D721Med (cell line): ENCODE measurements around the gene NR4A2.

ENCODE experiments used
- DNase-seq: peaks from one replicate; pipeline ENCODE4 v3.0.0; 2011; ENCODE audit warnings: low spot score; ENCODE audit not compliant: insufficient read length
- FAIRE-seq: peaks from 2 replicates; lab custom pipeline; 2011; peaks lifted over from hg19 to GRCh38; lab: Jason Lieb, UNC
- TF ChIP-seq, protein P1 (sequence below): IDR thresholded peaks from 2 replicates; pipeline ENCODE4 v1.5.1; 2012; ENCODE audit warnings: mild to moderate bottlenecking, control low read depth; ENCODE audit not compliant: insufficient read depth; ENCODE audit errors: missing control alignments

Gene NR4A2

DNA sequence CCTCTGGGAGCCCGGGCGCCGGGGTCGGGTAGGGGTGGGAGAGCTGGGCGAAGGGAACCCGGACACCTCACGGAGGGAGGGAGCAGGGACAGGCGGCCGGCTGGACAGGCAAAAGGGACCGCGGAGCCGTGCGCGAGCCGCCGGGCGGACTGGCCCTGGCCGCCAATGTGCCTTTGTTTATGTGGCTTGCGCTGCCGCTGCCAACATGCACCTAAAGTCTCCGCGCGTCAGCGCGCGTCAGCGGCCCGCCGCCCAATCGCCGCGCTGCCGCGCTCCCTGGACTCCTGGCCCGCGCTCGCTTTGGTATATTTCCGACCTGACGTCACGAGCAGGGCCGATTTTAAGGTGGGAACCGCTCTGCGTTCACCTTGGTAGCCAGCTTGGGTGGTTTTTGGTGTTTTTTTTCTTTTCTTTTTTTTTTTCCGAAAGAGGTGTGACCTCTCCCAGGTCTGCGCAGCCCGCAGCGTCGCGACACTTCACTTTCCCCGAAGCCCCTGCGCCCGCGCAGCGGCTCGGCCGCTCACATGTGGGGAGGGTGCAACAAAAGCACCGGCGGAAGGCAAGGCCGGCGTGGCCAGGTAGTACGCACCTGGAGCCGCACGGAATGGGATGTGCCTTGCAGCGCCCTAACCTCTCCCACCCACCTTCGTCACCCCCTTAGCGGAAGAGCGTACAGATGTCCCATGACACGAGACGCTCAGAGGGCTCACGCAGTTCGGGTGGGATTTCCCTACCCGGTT lies at the start of gene NR4A2:
Gene NR4A2 (minus strand): TSS at position 188 of the 740 bp plus-strand sequence. CDS start 2,535 bp downstream, outside the sequence.
- FAIRE-seq (no peak), DNase-seq (no peak)
- TF ChIP-seq, protein P1, sequence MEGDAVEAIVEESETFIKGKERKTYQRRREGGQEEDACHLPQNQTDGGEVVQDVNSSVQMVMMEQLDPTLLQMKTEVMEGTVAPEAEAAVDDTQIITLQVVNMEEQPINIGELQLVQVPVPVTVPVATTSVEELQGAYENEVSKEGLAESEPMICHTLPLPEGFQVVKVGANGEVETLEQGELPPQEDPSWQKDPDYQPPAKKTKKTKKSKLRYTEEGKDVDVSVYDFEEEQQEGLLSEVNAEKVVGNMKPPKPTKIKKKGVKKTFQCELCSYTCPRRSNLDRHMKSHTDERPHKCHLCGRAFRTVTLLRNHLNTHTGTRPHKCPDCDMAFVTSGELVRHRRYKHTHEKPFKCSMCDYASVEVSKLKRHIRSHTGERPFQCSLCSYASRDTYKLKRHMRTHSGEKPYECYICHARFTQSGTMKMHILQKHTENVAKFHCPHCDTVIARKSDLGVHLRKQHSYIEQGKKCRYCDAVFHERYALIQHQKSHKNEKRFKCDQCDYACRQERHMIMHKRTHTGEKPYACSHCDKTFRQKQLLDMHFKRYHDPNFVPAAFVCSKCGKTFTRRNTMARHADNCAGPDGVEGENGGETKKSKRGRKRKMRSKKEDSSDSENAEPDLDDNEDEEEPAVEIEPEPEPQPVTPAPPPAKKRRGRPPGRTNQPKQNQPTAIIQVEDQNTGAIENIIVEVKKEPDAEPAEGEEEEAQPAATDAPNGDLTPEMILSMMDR = no peak

DNA sequence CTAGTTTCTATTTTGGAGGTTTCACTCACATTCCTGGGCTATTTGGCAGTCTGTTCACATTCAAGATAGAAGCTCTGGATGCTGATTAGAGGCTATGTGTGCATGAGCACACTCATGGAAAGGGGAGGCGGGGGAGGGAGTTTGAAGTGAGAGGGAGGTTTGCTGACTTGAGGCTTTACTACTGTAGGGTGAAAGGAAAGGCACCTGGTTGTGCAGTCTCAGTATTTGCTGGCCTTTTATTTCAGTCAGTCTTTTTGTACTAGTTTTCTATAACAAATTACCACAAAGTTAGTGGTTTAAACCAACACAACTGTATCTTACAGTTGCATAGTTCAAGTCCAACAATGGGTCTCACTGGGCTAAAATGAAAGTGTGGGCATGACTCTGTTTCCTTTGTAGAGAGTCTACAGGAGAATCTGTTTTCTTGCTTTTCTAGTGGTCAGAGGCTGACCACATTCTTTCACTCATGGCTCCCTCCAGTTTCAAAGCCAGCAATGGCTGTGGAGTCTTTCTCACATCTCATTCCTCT lies 47.7 kb upstream of the NR4A2 start:
- FAIRE-seq (no peak), DNase-seq (no peak)
- TF ChIP-seq, protein P1 = no peak

DNA sequence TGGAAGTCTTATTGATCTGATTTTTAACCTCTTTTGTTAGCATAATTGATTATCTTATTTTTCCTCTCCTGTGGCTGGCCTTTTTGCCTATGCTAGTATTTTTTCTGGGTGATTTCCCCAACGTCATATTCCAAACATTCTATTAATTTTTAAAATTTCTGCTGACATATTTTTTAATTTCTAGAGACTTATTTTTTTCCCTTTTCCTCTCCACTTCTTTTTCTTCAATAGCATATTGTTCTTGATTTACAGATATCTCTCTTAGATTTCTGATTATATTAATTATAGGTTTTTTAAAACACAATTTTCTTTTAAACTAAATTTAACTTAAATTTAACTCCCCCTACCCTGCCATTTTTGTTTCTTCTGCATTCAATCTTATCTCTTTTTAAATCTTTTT lies 47.2 kb upstream of the NR4A2 start:
- DNase-seq = no peak
- no peak for FAIRE-seq
- TF ChIP-seq, protein P1 = no peak

DNA sequence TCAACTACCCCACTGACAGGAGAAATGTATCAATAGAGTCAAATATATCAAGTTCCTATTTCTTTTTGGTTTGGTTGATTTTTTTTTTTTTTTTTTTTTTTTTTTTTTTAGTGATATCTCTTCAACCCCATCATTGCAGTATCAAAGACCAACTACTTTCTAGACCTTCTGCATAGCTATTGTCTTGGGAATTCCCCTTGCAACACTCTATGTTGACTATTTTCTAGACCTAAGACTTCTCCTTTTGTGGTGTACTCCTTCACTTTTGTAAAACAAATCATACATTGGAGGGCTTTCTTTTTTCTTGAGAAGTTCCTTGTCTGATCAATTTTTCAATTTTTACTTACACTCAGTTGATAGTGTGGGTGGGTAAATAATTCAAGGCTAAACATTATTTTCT lies 46.5 kb upstream of the NR4A2 start:
- no peak for FAIRE-seq
- TF ChIP-seq, protein P1 = no peak
- DNase-seq = no peak

GRCh38 chr2:156366753-156367152 lies 34.2 kb upstream of the NR4A2 start:
- FAIRE-seq = no peak
- TF ChIP-seq, protein P1 = no peak
- no peak for DNase-seq

- FAIRE-seq (no peak), DNase-seq (no peak)
- TF ChIP-seq, protein P1 = no peak
Measured at GRCh38 chr2:156363141-156363540, 30.6 kb upstream of the NR4A2 start.

- TF ChIP-seq, protein P1 = no peak
- FAIRE-seq = no peak
- DNase-seq = no peak
Measured at GRCh38 chr2:156356014-156356754, 23.7 kb upstream of the NR4A2 start.
